ENCODE data around the gene CXCL12.

Gene CXCL12

GRCh38 chr10:44385696-44386441, 972 bp upstream of the CXCL12 start:
- no peak for DNase-seq (ENCODE audit: low read depth in 3 of 3, low spot score in 1 of 3)

GRCh38 chr10:44384601-44385025, 284 bp downstream of the CXCL12 start:
- no peak for DNase-seq (ENCODE audit: low read depth in 3 of 3, low spot score in 1 of 3)

- DNase-seq (ENCODE audit: low read depth in 3 of 3, low spot score in 1 of 3), result no peak
Measured at GRCh38 chr10:44383749-44384600, 922 bp downstream of the CXCL12 start.

GRCh38 chr10:44382981-44383748, 1.7 kb downstream of the CXCL12 start:
- DNase-seq (ENCODE audit: low read depth in 3 of 3, low spot score in 1 of 3), result no peak

- no peak for DNase-seq (ENCODE audit: low read depth in 3 of 3, low spot score in 1 of 3)
Measured at GRCh38 chr10:44382131-44382858, 2.6 kb downstream of the CXCL12 start.

- DNase-seq (ENCODE audit: low read depth in 3 of 3, low spot score in 1 of 3), result no peak
Measured at GRCh38 chr10:44380829-44381600, 3.9 kb downstream of the CXCL12 start.

GRCh38 chr10:44379907-44380306, 5.0 kb downstream of the CXCL12 start:
- DNase-seq (ENCODE audit: low read depth in 3 of 3, low spot score in 1 of 3), result no peak

- no peak for DNase-seq (ENCODE audit: low read depth in 3 of 3, low spot score in 1 of 3)
Measured at GRCh38 chr10:44378626-44379025, 6.3 kb downstream of the CXCL12 start.

GRCh38 chr10:44377651-44378310, 7.1 kb downstream of the CXCL12 start:
- DNase-seq (ENCODE audit: low read depth in 3 of 3, low spot score in 1 of 3), result no peak

- no peak for DNase-seq (ENCODE audit: low read depth in 3 of 3, low spot score in 1 of 3)
Measured at GRCh38 chr10:44376472-44377099, 8.3 kb downstream of the CXCL12 start.

- DNase-seq (ENCODE audit: low read depth in 3 of 3, low spot score in 1 of 3), result no peak
Measured at GRCh38 chr10:44374155-44374554, 10.7 kb downstream of the CXCL12 start.

GRCh38 chr10:44373341-44373995, 11.4 kb downstream of the CXCL12 start:
- DNase-seq (ENCODE audit: low read depth in 3 of 3, low spot score in 1 of 3), result no peak

GRCh38 chr10:44372181-44372580, 12.7 kb downstream of the CXCL12 start:
- no peak for DNase-seq (ENCODE audit: low read depth in 3 of 3, low spot score in 1 of 3)

- no peak for DNase-seq (ENCODE audit: low read depth in 3 of 3, low spot score in 1 of 3)
Measured at GRCh38 chr10:44370731-44371248, 14.1 kb downstream of the CXCL12 start.

- DNase-seq (ENCODE audit: low read depth in 3 of 3, low spot score in 1 of 3), result no peak
Measured at GRCh38 chr10:44369854-44370253, 15.0 kb downstream of the CXCL12 start.

GRCh38 chr10:44369296-44369695, 15.6 kb downstream of the CXCL12 start:
- no peak for DNase-seq (ENCODE audit: low read depth in 3 of 3, low spot score in 1 of 3)

- no peak for DNase-seq (ENCODE audit: low read depth in 3 of 3, low spot score in 1 of 3)
Measured at GRCh38 chr10:44368637-44369036, 16.3 kb downstream of the CXCL12 start.

GRCh38 chr10:44366941-44367630, 17.8 kb downstream of the CXCL12 start:
- DNase-seq (ENCODE audit: low read depth in 3 of 3, low spot score in 1 of 3), result no peak
